Keratinocyte (primary cell): ENCODE results near the gene SUSD6. TPM values are rescaled to one million over a fixed set of nuclear protein-coding genes. Genes with fewer than 3 reads are reported as not detected.

Experiments used
- DNase-seq: peaks from one replicate; pipeline ENCODE4 v3.0.0-alpha.2; 2011; ENCODE audit warnings: low read depth, missing footprints, low spot score
- FAIRE-seq: peaks from 2 replicates; lab custom pipeline; 2011; peaks lifted over from hg19 to GRCh38; lab: Jason Lieb, UNC
- H2AFZ ChIP-seq: 2 replicates; pipeline ENCODE4 v1.6.0; 2012; ENCODE audit warnings: low read length, control low read depth, inconsistent platforms; ENCODE audit not compliant: control insufficient read depth
- H3K27ac ChIP-seq: 2 replicates; pipeline ENCODE4 v1.5.1; 2011; ENCODE audit warnings: low read length; ENCODE audit not compliant: control insufficient read depth, insufficient read depth
- H3K27me3 ChIP-seq: 3 replicates; pipeline ENCODE4 v1.6.0; 2011; ENCODE audit warnings: low read length; ENCODE audit not compliant: control insufficient read depth, insufficient read depth; ENCODE audit errors: extremely low read depth
- H3K36me3 ChIP-seq, 2 experiments: 2 replicates in 1 of 2; 3 replicates in 1 of 2; pipeline ENCODE4 v1.5.1; 2011; ENCODE audit warnings: low read length in 2 of 2, mild to moderate bottlenecking in 1 of 2; ENCODE audit not compliant: control insufficient read depth in 2 of 2, insufficient read depth in 2 of 2; ENCODE audit errors: extremely low read depth in 1 of 2
- H3K4me1 ChIP-seq: 3 replicates; pipeline ENCODE4 v1.5.1; 2011; ENCODE audit warnings: low read length; ENCODE audit not compliant: control insufficient read depth, insufficient read depth; ENCODE audit errors: extremely low read depth
- H3K4me2 ChIP-seq: 3 replicates; pipeline ENCODE4 v1.6.0; 2011; ENCODE audit warnings: low read depth, low read length; ENCODE audit not compliant: control insufficient read depth, insufficient read depth; ENCODE audit errors: extremely low read depth
- H3K4me3 ChIP-seq, 3 experiments: fragments of 200-600 bp in 1 of 3; sonication (generic) in 1 of 3; 2 replicates in 2 of 3; 3 replicates in 1 of 3; pipeline ENCODE4 v1.5.1; 2011 to 2016; ENCODE audit warnings: low read length in 3 of 3, mild to moderate bottlenecking in 3 of 3, control low read depth in 2 of 3, inconsistent platforms in 1 of 3, low read depth in 1 of 3, mixed read lengths in 1 of 3, mixed run types in 1 of 3, moderate library complexity in 1 of 3; ENCODE audit not compliant: control insufficient read depth in 2 of 3, insufficient read depth in 2 of 3; ENCODE audit errors: extremely low read depth in 1 of 3
- H3K79me2 ChIP-seq: 2 replicates; pipeline ENCODE4 v1.6.0; 2012; ENCODE audit warnings: low read length; ENCODE audit not compliant: control insufficient read depth, insufficient read depth
- H3K9ac ChIP-seq: 3 replicates; pipeline ENCODE4 v1.6.0; 2011; ENCODE audit warnings: low read length; ENCODE audit not compliant: control insufficient read depth, insufficient read depth; ENCODE audit errors: extremely low read depth
- H3K9me1 ChIP-seq: 3 replicates; pipeline ENCODE4 v1.6.0; 2011; ENCODE audit warnings: low read length; ENCODE audit not compliant: control insufficient read depth, insufficient read depth; ENCODE audit errors: extremely low read depth
- H3K9me3 ChIP-seq: 2 replicates; pipeline ENCODE4 v1.5.1; 2012; ENCODE audit warnings: low read depth, low read length; ENCODE audit not compliant: control insufficient read depth
- H4K20me1 ChIP-seq: 3 replicates; pipeline ENCODE4 v1.6.0; 2011; ENCODE audit warnings: low read length; ENCODE audit not compliant: control insufficient read depth, insufficient read depth; ENCODE audit errors: extremely low read depth
- EZH2 ChIP-seq: IDR thresholded peaks from one replicate; pipeline ENCODE4 v1.6.1; 2012; ENCODE audit warnings: inconsistent platforms, mild to moderate bottlenecking, low read length, moderate library complexity
- dilution Hi-C: fragments of 300-500 bp; cut with MboI; formaldehyde crosslinking; loops from one replicate; pipeline ENCODE4 v1.7.0; 2020; ENCODE audit warnings: low sequenced_read_pairs; ENCODE audit not compliant: extremely low pct_ligation_motif_present
- polyA plus RNA-seq, 5 experiments: library from polyadenylated mRNA; depleted of rRNA in 3 of 5; stranded (reverse) in 3 of 5; stranded (forward) in 1 of 5; unstranded in 1 of 5; fragments of >200 nt; gene quantifications; 1 replicate in 1 of 5; 2 replicates in 3 of 5; 3 replicates in 1 of 5; pipeline versions ENCODE4 v1.2.1 to v1.2.3, GENCODE V29; 2011 to 2012; ENCODE audit warnings: missing spikeins in 2 of 5, low read depth in 1 of 5, low replicate concordance in 1 of 5
- TF ChIP-seq, protein P1 (sequence below), 3 experiments: IDR thresholded peaks in 1 of 3; conservative IDR thresholded peaks in 1 of 3; optimal IDR thresholded peaks in 1 of 3; 2 replicates in 2 of 3; 3 replicates in 1 of 3; pipeline versions ENCODE3 to v1.5.1; 2011; ENCODE audit warnings: low read length in 3 of 3, mild to moderate bottlenecking in 3 of 3, moderate library complexity in 2 of 3, control low read depth in 1 of 3, inconsistent platforms in 1 of 3; ENCODE audit not compliant: insufficient read depth in 2 of 3; ENCODE audit errors: extremely low read depth in 1 of 3

Gene SUSD6
- polyA plus RNA-seq, 1 donor (not counting 4 experiments of a cell fraction or from before 2014, with no cell fraction given): 10.5 TPM

DNA sequence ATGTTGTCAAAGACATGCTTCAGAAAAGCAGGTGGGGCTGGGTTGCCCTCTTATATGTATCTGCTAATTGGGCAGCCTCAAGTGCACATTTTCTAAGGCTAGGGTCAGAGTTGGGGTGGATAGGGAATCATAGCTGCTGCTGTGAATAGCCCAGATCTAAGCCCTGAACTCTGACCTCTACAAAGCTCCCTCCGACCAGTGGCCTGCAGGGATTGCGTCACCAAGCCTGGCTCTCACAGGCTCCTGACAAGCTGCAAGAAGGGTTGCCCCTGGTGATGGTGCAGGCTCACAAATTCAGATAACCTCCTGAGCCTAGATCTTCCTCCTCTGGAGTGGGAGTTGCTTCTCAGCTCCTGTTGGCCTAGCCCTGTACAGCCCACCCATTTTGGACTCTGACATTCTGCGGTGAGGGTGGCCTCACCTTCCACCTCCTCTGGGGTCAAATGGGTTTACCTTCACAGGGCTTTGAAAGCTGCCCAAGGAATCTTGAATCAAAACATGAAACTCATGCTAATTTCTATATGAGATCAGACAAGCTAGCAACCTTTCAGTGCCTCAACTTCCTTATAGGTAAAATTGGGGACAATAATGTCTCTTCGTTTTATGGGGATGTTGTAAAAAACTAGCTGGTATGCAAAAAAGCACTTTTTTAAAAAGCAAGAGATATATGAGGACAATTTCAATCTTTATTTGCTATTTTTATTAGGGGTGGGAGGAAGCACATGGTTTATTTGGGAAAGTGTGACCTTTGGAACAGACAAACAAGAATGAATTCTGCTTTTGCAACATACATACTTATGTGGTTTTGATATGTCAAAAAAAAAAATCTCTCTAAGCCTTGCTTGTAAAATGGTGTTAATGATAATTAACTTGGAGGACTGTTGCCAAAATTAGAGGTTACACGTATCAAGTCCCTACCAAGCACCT is 4.9 kb upstream of the SUSD6 start:
- dilution Hi-C loops: no loop called here
- no peak overlapping the region for H3K4me3 ChIP-seq
- H3K36me3 ChIP-seq: no peaks in the 10 kb centered on the region
- no peak for FAIRE-seq
- no peak for DNase-seq
- H3K27ac ChIP-seq: no peak overlapping the region
- H3K27me3 ChIP-seq: no peaks in the 10 kb centered on the region
- H3K4me1 ChIP-seq: peaks cover 14% of the 10 kb centered on the region
- H3K79me2 ChIP-seq: no peaks in the 10 kb centered on the region
- no peak overlapping the region for H2AFZ ChIP-seq
- no peaks in the 10 kb centered on the region for H3K9me1 ChIP-seq
- no peak overlapping the region for H3K4me2 ChIP-seq
- TF ChIP-seq EZH2: no peak
- TF ChIP-seq, protein P1, sequence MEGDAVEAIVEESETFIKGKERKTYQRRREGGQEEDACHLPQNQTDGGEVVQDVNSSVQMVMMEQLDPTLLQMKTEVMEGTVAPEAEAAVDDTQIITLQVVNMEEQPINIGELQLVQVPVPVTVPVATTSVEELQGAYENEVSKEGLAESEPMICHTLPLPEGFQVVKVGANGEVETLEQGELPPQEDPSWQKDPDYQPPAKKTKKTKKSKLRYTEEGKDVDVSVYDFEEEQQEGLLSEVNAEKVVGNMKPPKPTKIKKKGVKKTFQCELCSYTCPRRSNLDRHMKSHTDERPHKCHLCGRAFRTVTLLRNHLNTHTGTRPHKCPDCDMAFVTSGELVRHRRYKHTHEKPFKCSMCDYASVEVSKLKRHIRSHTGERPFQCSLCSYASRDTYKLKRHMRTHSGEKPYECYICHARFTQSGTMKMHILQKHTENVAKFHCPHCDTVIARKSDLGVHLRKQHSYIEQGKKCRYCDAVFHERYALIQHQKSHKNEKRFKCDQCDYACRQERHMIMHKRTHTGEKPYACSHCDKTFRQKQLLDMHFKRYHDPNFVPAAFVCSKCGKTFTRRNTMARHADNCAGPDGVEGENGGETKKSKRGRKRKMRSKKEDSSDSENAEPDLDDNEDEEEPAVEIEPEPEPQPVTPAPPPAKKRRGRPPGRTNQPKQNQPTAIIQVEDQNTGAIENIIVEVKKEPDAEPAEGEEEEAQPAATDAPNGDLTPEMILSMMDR (optimal IDR thresholded peaks at IDR 0.05 in 1 of 3, IDR thresholded peaks at IDR 0.05 in 1 of 3, conservative IDR thresholded peaks at IDR 0.05 in 1 of 3; ENCODE audit: extremely low read depth in 1 of 3, insufficient read depth in 2 of 3, low read length in 3 of 3): no peak
- H3K9ac ChIP-seq: no peak overlapping the region
- H3K9me3 ChIP-seq: no peaks in the 10 kb centered on the region
- no peaks in the 10 kb centered on the region for H4K20me1 ChIP-seq

GRCh38 chr14:69610020-69610873 is 1.1 kb upstream of the SUSD6 start:
- Histone ChIP-seq H3K4me3 (peak overlapping the region; percentile 38 to 81 (median 75)), H3K27me3 (no peaks in the 10 kb centered on the region), H3K9ac (peak overlapping the region; percentile 80), H3K4me2 (peak overlapping the region; percentile 96), H2AFZ (peak overlapping the region; percentile 95), H4K20me1 (peaks cover 2% of the 10 kb centered on the region), H3K79me2 (peaks cover 34% of the 10 kb centered on the region), H3K4me1 (peaks cover 35% of the 10 kb centered on the region), H3K9me1 (peaks cover 2% of the 10 kb centered on the region), H3K27ac (peak overlapping the region; percentile 69), H3K9me3 (no peaks in the 10 kb centered on the region), H3K36me3 (peaks cover 0 to 3% of the 10 kb centered on the region in 2 experiments)
- FAIRE-seq: no peak
- no peak for DNase-seq
- no peak for TF ChIP-seq EZH2
- TF ChIP-seq, protein P1 (optimal IDR thresholded peaks at IDR 0.05 in 1 of 3, IDR thresholded peaks at IDR 0.05 in 1 of 3, conservative IDR thresholded peaks at IDR 0.05 in 1 of 3; ENCODE audit: extremely low read depth in 1 of 3, insufficient read depth in 2 of 3, low read length in 3 of 3): no peak
- dilution Hi-C loops: no loop called here
